NT2/D1 (cell line): ENCODE results near the gene CCL28.

Experiments
- SUZ12 ChIP-seq: IDR thresholded peaks from 2 replicates; pipeline ENCODE4 v1.6.1; 2011; ENCODE audit not compliant: insufficient read length, insufficient read depth; ENCODE audit errors: extremely low read depth
- YY1 ChIP-seq: IDR thresholded peaks from 2 replicates; pipeline ENCODE4 v1.6.1; 2011; ENCODE audit not compliant: insufficient read length, insufficient read depth
- ZNF274 ChIP-seq: IDR thresholded peaks from 2 replicates; pipeline ENCODE4 v1.6.1; 2011; ENCODE audit warnings: mild to moderate bottlenecking, low read depth, low read length

GRCh38 chr5:43415935-43416802 lies 4.0 kb upstream of the CCL28 start:
- TF ChIP-seq YY1, result no peak
- no peak for TF ChIP-seq ZNF274
- TF ChIP-seq SUZ12, result no peak
